K562 (cell line): ENCODE measurements around the gene MCEE. TPM values are rescaled to one million over a fixed set of nuclear protein-coding genes. Genes with fewer than 3 reads are reported as not detected.
A peak's percentile ranks its signal among the peaks of the same experiment; 100 is the strongest.

Experiments used
- BRF2 ChIP-seq: IDR thresholded peaks from 3 replicates; pipeline ENCODE4 v1.6.1; 2011; ENCODE audit warnings: borderline replicate concordance, mild to moderate bottlenecking; ENCODE audit not compliant: insufficient read length, insufficient read depth
- CBX1 ChIP-seq: sonication (generic); IDR thresholded peaks from 2 replicates; pipeline ENCODE4 v1.6.1; 2016; ENCODE audit warnings: antibody characterized with exemption, low read depth, mild to moderate bottlenecking
- CHD2 ChIP-seq: IDR thresholded peaks from 2 replicates; pipeline ENCODE4 v1.6.1; 2011; ENCODE audit warnings: low read depth, low read length
- EGR1 ChIP-seq: fragments of 450-650 bp; conservative IDR thresholded peaks from 2 replicates; pipeline ENCODE4 v1.6.1; 2017; ENCODE audit warnings: mild to moderate bottlenecking
- FOXP1 ChIP-seq: sonication (generic); formaldehyde crosslinking; IDR thresholded peaks from 2 replicates; pipeline ENCODE4 v1.8.0; 2022; ENCODE audit warnings: mild to moderate bottlenecking, missing genetic modification reagents
- HDAC3 ChIP-seq: fragments of 450-650 bp; IDR thresholded peaks from 2 replicates; pipeline ENCODE4 v1.6.1; 2018; ENCODE audit warnings: borderline replicate concordance, mild to moderate bottlenecking, moderate library complexity; ENCODE audit not compliant: partially characterized antibody
- MED1 ChIP-seq: sonication (generic); formaldehyde crosslinking; IDR thresholded peaks from 2 replicates; pipeline ENCODE4 v1.8.1; 2023; ENCODE audit warnings: missing genetic modification reagents, borderline replicate concordance
- NCOR1 ChIP-seq: fragments of 450-650 bp; IDR thresholded peaks from 2 replicates; pipeline ENCODE4 v1.6.1; 2016; ENCODE audit warnings: mild to moderate bottlenecking, moderate library complexity
- PRMT5 ChIP-seq: sonication (generic); formaldehyde crosslinking; IDR thresholded peaks from 2 replicates; pipeline ENCODE4 v1.5.0; 2020; ENCODE audit warnings: missing genetic modification reagents
- RERE ChIP-seq: sonication (generic); formaldehyde crosslinking; IDR thresholded peaks from 2 replicates; pipeline ENCODE4 v1.8.0; 2023; ENCODE audit warnings: missing genetic modification reagents, mild to moderate bottlenecking, borderline replicate concordance
- ZNF76 ChIP-seq: fragments of 250-450 bp; sonication (Bioruptor Pico); IDR thresholded peaks from 2 replicates; pipeline ENCODE4 v1.4.0; 2020; ENCODE audit warnings: mild to moderate bottlenecking, moderate library complexity, borderline replicate concordance
- polyA plus RNA-seq, 8 experiments: library from polyadenylated mRNA; depleted of rRNA in 4 of 8; stranded (reverse) in 5 of 8; unstranded in 3 of 8; fragments of >200 nt; fragmentation: Nextera tagmentation in 2 of 8; fragmentation: Illumina TruSeq in 1 of 8; extraction: Ambion mirVana in 2 of 8; extraction: Trizol in 1 of 8; gene quantifications; 2 replicates each; pipeline versions ENCODE4 v1.2.1 to v1.2.3, GENCODE V29; 2011 to 2014; ENCODE audit warnings: inconsistent platforms in 1 of 8, missing spikeins in 1 of 8
- total RNA-seq, 7 experiments: library from RNA; depleted of rRNA in 6 of 7; stranded (reverse); fragments of >200 nt in 6 of 7; fragmentation: Illumina TruSeq in 2 of 7; extraction: Trizol in 2 of 7; gene quantifications; 2 replicates each; pipeline versions ENCODE4 v1.2.1 to v1.2.3, GENCODE V29; 2011 to 2021; ENCODE audit warnings: low replicate concordance in 1 of 7
- TF ChIP-seq, protein P1 (sequence below), 2 experiments: IDR thresholded peaks; 2 replicates each; pipeline ENCODE4 v1.6.1; 2012; ENCODE audit warnings: improper control_type of control experiment in 2 of 2, low read depth in 2 of 2, low read length in 2 of 2, borderline replicate concordance in 1 of 2
- TF ChIP-seq, protein P2 (sequence below): fragments of 450-650 bp; formaldehyde crosslinking; IDR thresholded peaks from 2 replicates; pipeline ENCODE4 v1.4.0; 2020; ENCODE audit warnings: mild to moderate bottlenecking
- TF ChIP-seq, protein P3 (sequence below): sonication (generic); formaldehyde crosslinking; IDR thresholded peaks from 2 replicates; pipeline ENCODE4 v1.8.0; 2022; ENCODE audit warnings: mild to moderate bottlenecking, missing genetic modification reagents

Gene MCEE
- total and polyA plus RNA-seq, 9 of the 15 experiments (the other 6 are each of a cell fraction or from before 2014, with no cell fraction given) = 15.6 to 49.1 (median 24.5) TPM

DNA sequence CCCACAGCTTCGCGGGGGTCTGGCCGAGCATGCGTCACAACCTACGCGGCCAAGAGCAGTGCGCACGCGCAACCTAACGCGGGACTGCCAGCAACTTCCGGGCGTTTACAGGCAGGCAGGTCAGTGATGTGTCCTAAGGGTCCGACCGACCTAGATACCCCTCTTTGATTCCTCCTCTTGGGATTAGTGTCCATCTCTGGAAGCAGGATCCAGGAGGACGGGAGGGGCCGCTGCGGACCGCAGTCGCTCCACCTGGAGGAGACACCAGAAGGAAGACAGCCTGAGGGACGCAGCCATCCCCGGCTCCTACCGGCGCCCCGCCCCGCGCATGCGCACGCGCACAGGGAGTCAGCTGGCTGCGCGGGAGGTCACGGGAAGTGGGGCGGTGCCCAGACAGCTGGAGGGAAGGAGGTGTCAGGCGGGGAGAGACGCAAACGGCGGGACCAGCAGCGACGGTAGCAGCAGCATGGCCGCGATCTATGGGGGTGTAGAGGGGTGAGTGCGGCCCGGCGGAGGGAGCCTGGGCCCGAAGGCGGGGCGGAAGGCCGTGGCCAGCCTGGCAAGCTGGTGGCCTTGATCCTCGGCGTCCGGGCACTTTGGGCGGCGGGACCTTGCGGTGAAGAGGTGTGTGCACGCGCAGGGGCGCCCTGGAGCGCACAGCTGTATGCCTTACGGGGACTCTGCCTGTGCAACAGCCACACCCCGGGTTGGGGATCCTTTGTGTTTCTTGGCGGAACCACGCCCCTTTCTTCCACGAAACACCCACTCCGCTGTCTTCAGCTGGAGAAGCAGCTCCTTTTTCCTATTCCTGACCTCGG is 61.6 kb downstream of the MCEE start, which contains the start of gene NAGK (continued):
- TF ChIP-seq, protein P1, sequence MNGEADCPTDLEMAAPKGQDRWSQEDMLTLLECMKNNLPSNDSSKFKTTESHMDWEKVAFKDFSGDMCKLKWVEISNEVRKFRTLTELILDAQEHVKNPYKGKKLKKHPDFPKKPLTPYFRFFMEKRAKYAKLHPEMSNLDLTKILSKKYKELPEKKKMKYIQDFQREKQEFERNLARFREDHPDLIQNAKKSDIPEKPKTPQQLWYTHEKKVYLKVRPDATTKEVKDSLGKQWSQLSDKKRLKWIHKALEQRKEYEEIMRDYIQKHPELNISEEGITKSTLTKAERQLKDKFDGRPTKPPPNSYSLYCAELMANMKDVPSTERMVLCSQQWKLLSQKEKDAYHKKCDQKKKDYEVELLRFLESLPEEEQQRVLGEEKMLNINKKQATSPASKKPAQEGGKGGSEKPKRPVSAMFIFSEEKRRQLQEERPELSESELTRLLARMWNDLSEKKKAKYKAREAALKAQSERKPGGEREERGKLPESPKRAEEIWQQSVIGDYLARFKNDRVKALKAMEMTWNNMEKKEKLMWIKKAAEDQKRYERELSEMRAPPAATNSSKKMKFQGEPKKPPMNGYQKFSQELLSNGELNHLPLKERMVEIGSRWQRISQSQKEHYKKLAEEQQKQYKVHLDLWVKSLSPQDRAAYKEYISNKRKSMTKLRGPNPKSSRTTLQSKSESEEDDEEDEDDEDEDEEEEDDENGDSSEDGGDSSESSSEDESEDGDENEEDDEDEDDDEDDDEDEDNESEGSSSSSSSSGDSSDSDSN (IDR thresholded peaks at IDR 0.05; ENCODE audit: borderline replicate concordance in 1 of 2, low read depth in 2 of 2, low read length in 2 of 2) = no peak; a peak in 1 of 4 replicates
- no peak for TF ChIP-seq PRMT5 (CRISPR knock-in tag)
- TF ChIP-seq CBX1 = peak; percentile 89
- no peak; the same call in 1 of the 2 replicates for TF ChIP-seq RERE
- peak; percentile 47; the same call in 1 of the 2 replicates for TF ChIP-seq EGR1
- TF ChIP-seq CHD2 = peak; percentile 52; the same call in 1 of the 2 replicates
- TF ChIP-seq BRF2 = no peak
- TF ChIP-seq MED1 (CRISPR knock-in tag) = no peak
- peak; percentile 60; the same call in 1 of the 2 replicates for TF ChIP-seq NCOR1
- TF ChIP-seq HDAC3 = no peak
- TF ChIP-seq, protein P2, sequence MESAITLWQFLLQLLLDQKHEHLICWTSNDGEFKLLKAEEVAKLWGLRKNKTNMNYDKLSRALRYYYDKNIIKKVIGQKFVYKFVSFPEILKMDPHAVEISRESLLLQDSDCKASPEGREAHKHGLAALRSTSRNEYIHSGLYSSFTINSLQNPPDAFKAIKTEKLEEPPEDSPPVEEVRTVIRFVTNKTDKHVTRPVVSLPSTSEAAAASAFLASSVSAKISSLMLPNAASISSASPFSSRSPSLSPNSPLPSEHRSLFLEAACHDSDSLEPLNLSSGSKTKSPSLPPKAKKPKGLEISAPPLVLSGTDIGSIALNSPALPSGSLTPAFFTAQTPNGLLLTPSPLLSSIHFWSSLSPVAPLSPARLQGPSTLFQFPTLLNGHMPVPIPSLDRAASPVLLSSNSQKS (CRISPR knock-in tag) = no peak
- no peak for TF ChIP-seq ZNF76 (CRISPR knock-in tag)
- no peak; the same call in 1 of the 2 replicates for TF ChIP-seq FOXP1 (CRISPR knock-in tag)
- TF ChIP-seq, protein P3, sequence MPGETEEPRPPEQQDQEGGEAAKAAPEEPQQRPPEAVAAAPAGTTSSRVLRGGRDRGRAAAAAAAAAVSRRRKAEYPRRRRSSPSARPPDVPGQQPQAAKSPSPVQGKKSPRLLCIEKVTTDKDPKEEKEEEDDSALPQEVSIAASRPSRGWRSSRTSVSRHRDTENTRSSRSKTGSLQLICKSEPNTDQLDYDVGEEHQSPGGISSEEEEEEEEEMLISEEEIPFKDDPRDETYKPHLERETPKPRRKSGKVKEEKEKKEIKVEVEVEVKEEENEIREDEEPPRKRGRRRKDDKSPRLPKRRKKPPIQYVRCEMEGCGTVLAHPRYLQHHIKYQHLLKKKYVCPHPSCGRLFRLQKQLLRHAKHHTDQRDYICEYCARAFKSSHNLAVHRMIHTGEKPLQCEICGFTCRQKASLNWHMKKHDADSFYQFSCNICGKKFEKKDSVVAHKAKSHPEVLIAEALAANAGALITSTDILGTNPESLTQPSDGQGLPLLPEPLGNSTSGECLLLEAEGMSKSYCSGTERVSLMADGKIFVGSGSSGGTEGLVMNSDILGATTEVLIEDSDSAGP (CRISPR knock-in tag) = no peak
